Fibroblast of the aortic adventitia (primary cell): ENCODE data around the gene GPRC5C. TPM values are rescaled to one million over a fixed set of nuclear protein-coding genes. Genes with fewer than 3 reads are reported as not detected.

Source experiments
- DNase-seq: peaks from one replicate; pipeline ENCODE4 v3.0.0-alpha.2; 2010; ENCODE audit warnings: low read depth
- H3K4me3 ChIP-seq: 2 replicates; pipeline ENCODE4 v1.5.1; 2011; ENCODE audit warnings: low read depth, mild to moderate bottlenecking, control low read depth, low read length, moderate library complexity
- CTCF ChIP-seq: IDR thresholded peaks from 2 replicates; pipeline ENCODE4 v1.5.1; 2011; ENCODE audit warnings: mild to moderate bottlenecking, low read length, control low read depth, inconsistent platforms; ENCODE audit not compliant: insufficient read depth
- total RNA-seq: library from RNA; depleted of rRNA; stranded (reverse); fragments of >200 nt; gene quantifications from 2 replicates; pipeline ENCODE4 v1.2.3, GENCODE V29; 2012; ENCODE audit warnings: low replicate concordance

The GPRC5C gene
- total RNA-seq, 1 donor: 0.99 TPM

GRCh38 chr17:74415608-74416396 is 16.1 kb upstream of the GPRC5C start:
- no peak for DNase-seq
- no peak for TF ChIP-seq CTCF
- H3K4me3 ChIP-seq: no peak overlapping the region

GRCh38 chr17:74417178-74418045 is 14.5 kb upstream of the GPRC5C start:
- H3K4me3 ChIP-seq: no peak overlapping the region
- no peak for DNase-seq
- no peak for TF ChIP-seq CTCF

DNA sequence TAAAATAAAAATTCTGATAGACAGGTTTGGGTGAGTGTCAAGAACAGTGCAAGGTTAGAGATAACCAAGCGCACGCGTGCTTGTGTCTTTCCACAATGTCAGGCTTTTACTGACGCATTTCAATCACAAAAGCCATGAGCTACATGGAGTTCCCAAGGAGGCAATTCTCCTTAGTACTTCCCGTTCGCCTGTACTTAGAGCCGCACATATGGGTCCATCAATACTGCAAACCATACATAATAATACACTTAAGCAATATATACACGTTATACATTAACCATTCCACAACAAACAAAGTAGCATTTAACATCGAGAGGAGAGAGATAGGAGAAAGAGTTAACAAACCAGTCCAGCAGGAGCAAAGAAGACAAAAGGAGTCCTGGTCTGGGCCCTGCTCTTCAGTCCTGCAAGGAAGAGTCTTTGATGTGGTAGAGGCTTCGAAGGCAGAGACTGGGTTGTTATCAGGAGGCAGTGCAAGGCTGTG is 11.9 kb upstream of the GPRC5C start:
- H3K4me3 ChIP-seq: no peak overlapping the region
- DNase-seq: no peak
- no peak for TF ChIP-seq CTCF

DNA sequence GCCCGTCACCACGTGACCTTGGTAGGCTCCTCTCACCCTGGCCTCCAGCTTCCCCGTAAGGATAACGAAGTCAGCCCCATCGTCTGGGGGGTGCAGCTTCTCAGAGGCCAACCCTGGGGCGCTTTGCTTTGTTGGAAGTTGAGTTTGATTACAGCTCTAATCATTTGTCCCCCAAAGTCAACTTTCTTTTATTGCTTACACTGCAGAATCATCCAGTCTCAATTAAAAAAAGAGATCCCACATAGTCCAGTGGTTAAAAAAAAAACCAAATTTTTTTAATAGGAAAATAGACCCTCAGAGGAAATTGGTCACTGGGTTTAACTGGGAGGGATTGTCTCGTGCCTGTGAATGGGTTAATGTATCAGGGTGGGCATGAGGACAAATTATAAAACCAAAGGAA is 7.8 kb upstream of the GPRC5C start:
- no peak for DNase-seq

DNA sequence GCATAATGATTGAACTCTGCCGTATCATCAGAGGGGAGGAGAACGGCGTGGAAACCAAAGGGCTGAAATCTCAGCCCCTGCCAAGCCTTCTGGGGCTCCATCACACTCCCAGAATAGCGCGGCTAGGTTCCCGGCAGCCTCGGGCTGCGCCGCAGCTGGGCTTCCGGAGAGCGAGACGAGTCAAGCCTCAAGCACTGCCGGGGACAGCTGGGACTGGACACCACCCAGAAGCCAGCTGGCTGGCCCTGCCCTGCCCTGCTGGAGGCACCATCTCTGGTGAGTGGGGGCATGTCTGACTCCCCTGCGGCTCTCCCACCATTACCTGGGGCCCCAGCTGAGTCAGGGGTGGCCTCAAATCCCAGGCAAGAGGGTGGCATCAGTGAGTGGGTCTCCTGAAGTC is 7.2 kb upstream of the GPRC5C start:
- H3K4me3 ChIP-seq: no peak overlapping the region
- no peak for TF ChIP-seq CTCF
- no peak for DNase-seq

More for the DNA sequence above, 7.8 kb upstream of the GPRC5C start:
- no peak for TF ChIP-seq CTCF
- H3K4me3 ChIP-seq: no peak overlapping the region

DNA sequence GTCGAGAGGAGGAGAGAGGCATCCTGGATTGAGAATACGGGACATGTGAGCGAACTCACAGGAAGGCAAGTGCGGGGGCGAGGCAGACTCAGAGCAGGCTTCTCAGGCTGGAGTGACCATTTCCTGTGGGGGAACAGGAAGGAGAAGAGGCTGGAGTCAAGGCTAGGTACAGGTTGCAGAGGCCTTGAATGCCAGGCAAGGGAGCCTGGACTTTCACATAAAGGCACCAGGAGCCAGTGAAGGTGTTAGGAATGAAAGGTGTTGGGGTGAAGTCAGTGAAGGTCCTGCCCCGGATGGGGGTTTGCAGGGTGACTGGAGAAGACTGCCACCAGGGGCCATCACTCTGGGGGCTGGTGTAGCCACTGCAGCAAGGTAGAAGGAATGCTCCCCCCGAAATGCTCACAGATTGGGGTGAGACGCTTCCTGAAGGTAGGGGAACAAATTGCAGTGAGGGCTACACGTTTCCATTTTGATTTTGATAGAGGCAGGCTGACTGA is 5.3 kb upstream of the GPRC5C start:
- no peak for TF ChIP-seq CTCF
- DNase-seq: no peak
- H3K4me3 ChIP-seq: no peak overlapping the region
